ENCODE data around the gene PPL. TPM values are rescaled to one million over a fixed set of nuclear protein-coding genes. Genes with fewer than 3 reads are reported as not detected.
A peak's percentile ranks its signal among the peaks of the same experiment; 100 is the strongest.

The PPL gene
- total and polyA plus RNA-seq, 8 donors = 10.4 to 27.2 (median 14.6) TPM

DNA sequence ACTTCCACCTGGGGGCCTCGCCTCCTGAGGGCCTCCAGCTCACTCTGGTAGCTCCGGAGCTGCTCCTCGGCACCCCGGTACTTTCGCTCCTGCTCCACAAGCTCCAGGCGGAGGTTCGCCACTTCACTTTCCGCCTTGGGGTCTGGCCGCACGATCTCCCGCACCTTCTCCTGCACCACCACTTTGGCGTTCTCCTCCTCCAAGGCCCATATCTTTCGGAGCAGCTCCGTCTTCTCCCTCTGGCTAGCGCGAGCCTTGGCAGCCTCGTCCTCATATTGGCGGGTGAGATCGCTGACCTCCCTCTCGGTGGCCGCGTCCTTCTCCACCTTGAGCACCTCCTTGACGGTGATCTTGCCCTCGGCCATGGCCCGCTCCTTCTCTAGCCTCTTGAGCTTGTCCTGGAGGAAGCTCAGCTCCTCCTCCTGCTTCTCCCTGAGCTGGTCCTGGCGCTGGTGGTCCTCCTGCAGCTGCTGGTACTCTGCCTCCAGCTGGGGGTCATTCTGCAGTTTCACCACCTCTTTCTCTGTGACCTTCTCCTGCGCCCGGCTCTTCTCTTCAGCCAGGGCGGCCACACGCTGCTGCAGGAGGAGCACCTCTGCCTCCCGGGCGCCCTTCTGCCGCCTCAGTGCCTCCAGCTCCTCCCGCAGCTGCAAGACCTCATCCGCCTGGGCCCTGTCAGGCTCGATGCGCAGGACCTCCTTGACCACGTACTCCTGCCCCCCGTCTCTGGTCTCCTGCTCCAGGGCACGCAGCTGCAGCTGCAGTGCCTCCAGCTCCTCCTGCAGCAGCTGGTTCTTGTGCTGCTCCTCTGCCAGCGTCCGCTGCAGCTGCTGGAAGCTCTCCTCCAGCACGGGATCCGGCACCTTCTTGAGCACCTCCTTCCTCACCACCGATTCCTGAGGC lies 51.7 kb downstream of the PPL start:
- no peak overlapping the region for H3K27ac ChIP-seq
- intact Hi-C loops (cut with DNase I) = no loop called here
- FAIRE-seq (no peak), DNase-seq (peak in 1 of 6 donors; percentile 51), ATAC-seq (no peak)
- TF ChIP-seq, protein P1, sequence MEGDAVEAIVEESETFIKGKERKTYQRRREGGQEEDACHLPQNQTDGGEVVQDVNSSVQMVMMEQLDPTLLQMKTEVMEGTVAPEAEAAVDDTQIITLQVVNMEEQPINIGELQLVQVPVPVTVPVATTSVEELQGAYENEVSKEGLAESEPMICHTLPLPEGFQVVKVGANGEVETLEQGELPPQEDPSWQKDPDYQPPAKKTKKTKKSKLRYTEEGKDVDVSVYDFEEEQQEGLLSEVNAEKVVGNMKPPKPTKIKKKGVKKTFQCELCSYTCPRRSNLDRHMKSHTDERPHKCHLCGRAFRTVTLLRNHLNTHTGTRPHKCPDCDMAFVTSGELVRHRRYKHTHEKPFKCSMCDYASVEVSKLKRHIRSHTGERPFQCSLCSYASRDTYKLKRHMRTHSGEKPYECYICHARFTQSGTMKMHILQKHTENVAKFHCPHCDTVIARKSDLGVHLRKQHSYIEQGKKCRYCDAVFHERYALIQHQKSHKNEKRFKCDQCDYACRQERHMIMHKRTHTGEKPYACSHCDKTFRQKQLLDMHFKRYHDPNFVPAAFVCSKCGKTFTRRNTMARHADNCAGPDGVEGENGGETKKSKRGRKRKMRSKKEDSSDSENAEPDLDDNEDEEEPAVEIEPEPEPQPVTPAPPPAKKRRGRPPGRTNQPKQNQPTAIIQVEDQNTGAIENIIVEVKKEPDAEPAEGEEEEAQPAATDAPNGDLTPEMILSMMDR (IDR thresholded peaks at IDR 0.05) = no peak
- peaks cover 0 to 9% (median 0%) of the 10 kb centered on the region in 3 donors for H3K4me1 ChIP-seq
- H3K27me3 ChIP-seq = no peaks in the 10 kb centered on the region
- no peaks in the 10 kb centered on the region for H3K9me3 ChIP-seq
- H3K36me3 ChIP-seq = peaks cover 3 to 74% (median 22%) of the 10 kb centered on the region in 3 donors
- no peak overlapping the region for H3K4me3 ChIP-seq
- 94 to 95% methylated on average over 45 of the region's 45 CpGs for WGBS, 2 donors

DNA sequence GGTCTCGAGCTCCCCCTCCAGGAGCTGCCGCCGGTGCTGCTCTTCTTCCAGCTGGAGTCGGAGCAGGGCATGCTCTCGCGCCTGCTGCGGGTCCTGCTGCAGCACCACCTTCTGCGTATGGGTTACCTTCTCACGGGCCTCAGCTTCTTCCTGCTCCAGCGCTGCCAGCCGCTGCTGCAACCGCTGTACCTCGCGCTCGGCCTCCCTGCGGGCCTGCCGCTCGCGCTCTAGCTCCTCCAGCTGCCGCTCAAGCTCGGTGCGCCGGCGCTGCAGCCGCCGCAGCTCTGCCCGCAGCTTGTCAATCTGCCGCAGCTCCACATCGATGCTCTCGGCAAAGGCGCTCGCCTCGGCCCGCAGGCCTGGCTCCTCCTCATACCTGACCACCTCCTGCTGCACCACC lies 52.7 kb downstream of the PPL start:
- H3K36me3 ChIP-seq = peaks cover 3 to 73% (median 28%) of the 10 kb centered on the region in 3 donors
- FAIRE-seq (no peak), ATAC-seq (no peak), DNase-seq (peak in 1 of 6 donors; percentile 52)
- H3K27me3 ChIP-seq = no peaks in the 10 kb centered on the region
- H3K27ac ChIP-seq = no peak overlapping the region
- no peaks in the 10 kb centered on the region for H3K9me3 ChIP-seq
- TF ChIP-seq, protein P1 (IDR thresholded peaks at IDR 0.05) = no peak
- 94 to 98% methylated on average over 34 of the region's 34 CpGs for WGBS, 2 donors
- peaks cover 0 to 9% (median 0%) of the 10 kb centered on the region in 3 donors for H3K4me1 ChIP-seq
- intact Hi-C loops (cut with DNase I) = no loop called here
- H3K4me3 ChIP-seq = no peak overlapping the region

DNA sequence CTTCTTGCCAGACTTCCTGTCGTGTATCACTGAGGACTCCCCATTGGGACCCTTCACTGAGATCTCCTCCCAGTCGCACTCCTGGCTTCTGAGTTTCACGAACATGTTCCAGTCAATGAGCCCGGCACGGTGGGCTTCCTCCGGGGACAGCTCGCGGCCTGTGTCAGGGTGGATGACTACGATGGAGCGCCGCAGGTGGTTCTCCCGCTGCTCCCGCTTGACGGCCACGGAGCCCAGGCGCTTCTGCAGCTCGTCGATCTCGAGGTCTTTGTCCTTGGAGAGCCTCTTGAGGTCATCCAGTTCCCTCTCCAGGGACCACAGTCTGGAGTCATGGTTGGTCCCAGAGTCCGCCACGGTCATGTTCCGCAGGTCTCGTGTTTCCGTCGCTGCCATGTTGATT lies 53.4 kb downstream of the PPL start:
- Histone ChIP-seq H3K27ac (no peak overlapping the region), H3K27me3 (no peaks in the 10 kb centered on the region), H3K4me1 (peaks cover 0 to 9% (median 0%) of the 10 kb centered on the region in 3 donors), H3K4me3 (no peak overlapping the region), H3K9me3 (no peaks in the 10 kb centered on the region), H3K36me3 (peaks cover 3 to 76% (median 28%) of the 10 kb centered on the region in 3 donors)
- ATAC-seq = no peak
- TF ChIP-seq, protein P1 (IDR thresholded peaks at IDR 0.05) = no peak
- FAIRE-seq = no peak
- peak in 1 of 6 donors; percentile 72 for DNase-seq
- 97 to 98% methylated on average over 25 of the region's 25 CpGs for whole genome bisulfite sequencing, 2 donors
- intact Hi-C loops (cut with DNase I) = no loop called here

DNA sequence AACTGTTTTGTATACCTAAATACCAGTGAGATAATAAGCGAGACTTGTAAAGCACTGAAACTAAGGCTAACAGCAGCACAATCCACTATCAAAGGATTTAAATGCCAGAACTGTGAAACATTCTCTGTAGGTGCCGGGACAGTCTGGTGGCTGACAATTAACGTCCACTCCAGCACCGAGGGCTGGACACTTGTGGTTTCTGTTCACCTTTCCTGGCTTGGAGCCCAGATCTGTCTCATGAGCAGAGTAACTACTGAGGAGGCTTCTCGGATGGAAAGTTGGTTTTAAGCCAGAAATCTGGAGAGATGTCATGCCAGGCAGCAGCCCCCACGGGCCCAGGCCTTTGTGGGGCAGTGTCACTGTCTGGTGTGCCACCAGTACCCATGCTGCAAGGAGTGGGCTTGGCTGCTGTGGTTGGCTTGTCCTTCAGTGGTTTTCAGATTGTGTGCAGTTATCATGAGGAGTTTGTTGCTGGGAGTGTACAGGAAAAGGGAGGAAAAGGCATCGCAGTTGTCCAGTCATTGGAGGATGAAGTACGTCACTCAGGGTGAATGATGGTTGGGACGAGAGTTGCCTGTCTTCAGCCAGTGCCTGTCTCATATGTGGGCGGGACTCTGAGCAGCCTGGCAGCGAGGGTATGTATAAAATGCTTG lies 54.2 kb downstream of the PPL start:
- FAIRE-seq (no peak), ATAC-seq (peak; percentile 33 to 82 (median 78)), DNase-seq (peak in 4 of 6 donors; percentile 37 to 54 (median 45))
- Histone ChIP-seq H3K4me1 (peaks cover 0 to 9% (median 0%) of the 10 kb centered on the region in 3 donors), H3K27me3 (no peaks in the 10 kb centered on the region), H3K4me3 (no peak overlapping the region), H3K9me3 (no peaks in the 10 kb centered on the region), H3K27ac (no peak overlapping the region), H3K36me3 (peaks cover 3 to 81% (median 31%) of the 10 kb centered on the region in 3 donors)
- 56 to 58% methylated on average over 11 of the region's 11 CpGs for WGBS, 2 donors
- intact Hi-C loops (cut with DNase I) = no loop called here
- TF ChIP-seq, protein P1 (IDR thresholded peaks at IDR 0.05) = no peak
